GM10266 (cell line): ENCODE data around the gene PEG3.
"Not testable (repeated sequence)": the region's sequence is repeated elsewhere in the genome, so short reads cannot be mapped to it uniquely, and the experiment has no call there.

Experiments
- DNase-seq: peaks from one replicate; pipeline ENCODE4 v3.0.0; 2012; ENCODE audit errors: extremely low spot score
- CTCF ChIP-seq: IDR thresholded peaks from 2 replicates; pipeline ENCODE4 v1.5.1; 2012; ENCODE audit warnings: mild to moderate bottlenecking, low read depth; ENCODE audit not compliant: control insufficient read depth, insufficient read depth; ENCODE audit errors: missing control alignments

Gene PEG3

GRCh38 chr19:56874530-56874929, 34.0 kb upstream of the PEG3 start:
- DNase-seq = no peak
- no peak for TF ChIP-seq CTCF

GRCh38 chr19:56873493-56873892, 33.0 kb upstream of the PEG3 start:
- no peak for TF ChIP-seq CTCF
- no peak for DNase-seq

GRCh38 chr19:56869886-56870285, 29.4 kb upstream of the PEG3 start:
- DNase-seq = no peak
- no peak for TF ChIP-seq CTCF

GRCh38 chr19:56868446-56868845, 27.9 kb upstream of the PEG3 start:
- no peak for DNase-seq
- no peak for TF ChIP-seq CTCF

- TF ChIP-seq CTCF = no peak
- no peak for DNase-seq
Measured at GRCh38 chr19:56866538-56866937, 26.0 kb upstream of the PEG3 start.

GRCh38 chr19:56864443-56865125, 24.1 kb upstream of the PEG3 start:
- no peak for DNase-seq
- no peak for TF ChIP-seq CTCF

GRCh38 chr19:56862741-56863140, 22.2 kb upstream of the PEG3 start:
- DNase-seq = no peak
- TF ChIP-seq CTCF = no peak

GRCh38 chr19:56860409-56860808, 19.9 kb upstream of the PEG3 start:
- DNase-seq = not testable (repeated sequence)
